ENCODE data around the gene NEDD4L.

DNA sequence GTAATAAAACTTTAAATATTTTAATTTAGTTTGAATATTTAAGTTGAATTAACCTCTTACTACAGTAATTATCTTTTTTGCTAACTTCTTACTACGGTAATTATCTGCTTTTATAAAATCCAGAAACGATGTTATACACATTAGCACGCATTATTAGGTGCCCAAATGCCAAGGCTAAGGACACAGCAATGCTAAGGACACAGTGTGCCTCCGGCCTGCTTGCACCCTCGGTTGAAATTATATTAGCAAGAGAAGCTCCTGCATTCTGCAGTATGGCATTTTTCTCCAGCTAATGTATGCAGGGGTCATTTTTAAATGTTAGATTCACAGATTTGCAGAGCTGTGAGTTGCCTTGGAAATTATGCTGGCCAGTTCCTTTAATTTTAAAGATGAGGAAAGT, 220.0 kb downstream of the NEDD4L start:
- TF ChIP-seq, protein P1, sequence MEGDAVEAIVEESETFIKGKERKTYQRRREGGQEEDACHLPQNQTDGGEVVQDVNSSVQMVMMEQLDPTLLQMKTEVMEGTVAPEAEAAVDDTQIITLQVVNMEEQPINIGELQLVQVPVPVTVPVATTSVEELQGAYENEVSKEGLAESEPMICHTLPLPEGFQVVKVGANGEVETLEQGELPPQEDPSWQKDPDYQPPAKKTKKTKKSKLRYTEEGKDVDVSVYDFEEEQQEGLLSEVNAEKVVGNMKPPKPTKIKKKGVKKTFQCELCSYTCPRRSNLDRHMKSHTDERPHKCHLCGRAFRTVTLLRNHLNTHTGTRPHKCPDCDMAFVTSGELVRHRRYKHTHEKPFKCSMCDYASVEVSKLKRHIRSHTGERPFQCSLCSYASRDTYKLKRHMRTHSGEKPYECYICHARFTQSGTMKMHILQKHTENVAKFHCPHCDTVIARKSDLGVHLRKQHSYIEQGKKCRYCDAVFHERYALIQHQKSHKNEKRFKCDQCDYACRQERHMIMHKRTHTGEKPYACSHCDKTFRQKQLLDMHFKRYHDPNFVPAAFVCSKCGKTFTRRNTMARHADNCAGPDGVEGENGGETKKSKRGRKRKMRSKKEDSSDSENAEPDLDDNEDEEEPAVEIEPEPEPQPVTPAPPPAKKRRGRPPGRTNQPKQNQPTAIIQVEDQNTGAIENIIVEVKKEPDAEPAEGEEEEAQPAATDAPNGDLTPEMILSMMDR (conservative IDR thresholded peaks at IDR 0.05 in 1 of 2, IDR thresholded peaks at IDR 0.05 in 1 of 2; ENCODE audit: extremely low read depth in 1 of 2, insufficient read depth in 1 of 2, low read depth in 1 of 2, low read length in 2 of 2): no peak
- no peak for TF ChIP-seq EZH2 (IDR thresholded peaks at IDR 0.05; ENCODE audit: borderline replicate concordance, low read length)
